ENCODE results near the gene SPATA32. TPM values are rescaled to one million over a fixed set of nuclear protein-coding genes. Genes with fewer than 3 reads are reported as not detected.

The SPATA32 gene
- 0.09 to 0.31 TPM (median 0.13 TPM) in 5 replicates for total RNA-seq (2022; extraction: Qiagen RNA extraction; ENCODE audit: low read depth)

GRCh38 chr17:45261577-45262515 is at the start of gene SPATA32:
SPATA32 (minus strand) TSS chr17:45262094; CDS start chr17:45262016, 78 bp downstream.

DNA sequence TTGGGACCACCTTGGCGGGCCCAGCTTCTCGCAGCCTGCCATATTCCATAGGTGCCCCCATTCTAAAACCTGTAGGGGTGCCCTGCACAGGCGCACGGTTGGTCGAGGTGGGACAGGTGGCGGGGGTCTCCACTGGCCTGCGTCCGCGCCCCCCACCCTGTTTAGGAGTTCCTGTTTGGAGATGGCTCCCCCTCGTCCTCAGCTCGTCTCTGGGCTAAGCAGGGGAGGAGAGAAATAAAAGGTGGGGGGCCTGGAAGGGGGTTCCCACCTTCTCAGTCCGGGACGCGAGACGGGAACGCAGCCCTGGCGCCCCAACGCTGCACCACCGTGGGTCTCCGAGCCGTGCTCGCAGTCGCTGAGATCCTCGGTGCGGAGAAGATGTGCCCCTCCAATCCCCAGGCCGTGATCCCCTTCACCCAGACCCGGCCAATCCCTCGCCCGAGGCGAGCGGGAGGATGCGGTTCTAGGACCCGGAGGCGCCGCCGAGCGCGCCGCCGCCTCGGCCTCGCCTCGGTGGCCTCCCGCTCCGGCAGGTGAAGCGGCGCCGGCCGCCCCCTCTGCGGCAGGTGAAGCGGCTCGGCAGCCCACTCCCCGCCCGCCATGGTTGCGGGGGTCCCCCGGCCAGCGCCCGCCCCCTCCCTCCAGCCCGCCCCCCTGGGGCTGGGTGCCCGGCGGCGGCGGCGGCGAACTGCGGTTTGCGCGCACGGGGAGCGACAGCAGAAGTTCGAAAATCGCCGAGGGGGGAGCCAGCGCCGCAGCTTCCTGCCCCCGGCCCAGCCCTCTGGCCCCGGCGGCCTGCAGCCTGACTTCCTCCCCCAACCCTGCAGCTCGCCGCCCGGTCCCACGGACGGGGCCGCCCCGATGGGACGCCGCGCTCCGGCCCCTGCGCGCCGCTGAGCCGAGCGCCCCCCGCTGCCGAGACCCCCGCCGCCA is 40.5 kb downstream of the SPATA32 start, which contains the start of gene FMNL1:
FMNL1 (plus strand) TSS at position 805 of the 933 bp plus-strand sequence. CDS start 240 bp downstream, outside the sequence.

Other genes with a start within 250 kb of the SPATA32 start
- 15.9 to 22.3 TPM (median 20.5 TPM) in 5 replicates for gene DCAKD, start 210.5 kb downstream of the SPATA32 start, total RNA-seq (2022; extraction: Qiagen RNA extraction; ENCODE audit: low read depth)
- gene NMT1, start 200.8 kb downstream of the SPATA32 start, total RNA-seq (2022; extraction: Qiagen RNA extraction; ENCODE audit: low read depth) = 163 to 409 TPM (median 178 TPM) in 5 replicates
- gene PLCD3, start 129.6 kb downstream of the SPATA32 start, total RNA-seq (2022; extraction: Qiagen RNA extraction; ENCODE audit: low read depth) = 151 to 229 TPM (median 208 TPM) in 5 replicates
- 5.6 to 8.8 TPM (median 8.2 TPM) in 5 replicates for gene ACBD4, start 126.4 kb downstream of the SPATA32 start, total RNA-seq (2022; extraction: Qiagen RNA extraction; ENCODE audit: low read depth)
- 42.2 to 49.3 TPM (median 47.7 TPM) in 5 replicates for gene HEXIM1, start 113.6 kb downstream of the SPATA32 start, total RNA-seq (2022; extraction: Qiagen RNA extraction; ENCODE audit: low read depth)
- 13.3 to 17.1 TPM (median 15.6 TPM) in 5 replicates for gene HEXIM2, start 100.2 kb downstream of the SPATA32 start, total RNA-seq (2022; extraction: Qiagen RNA extraction; ENCODE audit: low read depth)
- gene FMNL1, start 40.2 kb downstream of the SPATA32 start, total RNA-seq (2022; extraction: Qiagen RNA extraction; ENCODE audit: low read depth) = 28.2 to 37.3 TPM (median 34.6 TPM) in 5 replicates
- gene MAP3K14, start 54.9 kb upstream of the SPATA32 start, total RNA-seq (2022; extraction: Qiagen RNA extraction; ENCODE audit: low read depth) = 40.8 to 74.6 TPM (median 57.2 TPM) in 5 replicates
- gene ARHGAP27, start 170.8 kb upstream of the SPATA32 start, total RNA-seq (2022; extraction: Qiagen RNA extraction; ENCODE audit: low read depth) = 11.7 to 16.3 TPM (median 15.3 TPM) in 5 replicates
- 20.5 to 25.9 TPM (median 23.3 TPM) in 5 replicates for gene PLEKHM1, start 228.6 kb upstream of the SPATA32 start, total RNA-seq (2022; extraction: Qiagen RNA extraction; ENCODE audit: low read depth)

All from A549 treated with RU486 at 1 μM for 4 hours (cell line).